Measurements from ENCODE around the gene CCL20. TPM values are rescaled to one million over a fixed set of nuclear protein-coding genes. Genes with fewer than 3 reads are reported as not detected.

The CCL20 gene
- total and polyA plus RNA-seq, 2 of the 13 experiments (the other 11 are each of a cell fraction or from before 2014, with no cell fraction given) = 223 to 903 TPM

DNA sequence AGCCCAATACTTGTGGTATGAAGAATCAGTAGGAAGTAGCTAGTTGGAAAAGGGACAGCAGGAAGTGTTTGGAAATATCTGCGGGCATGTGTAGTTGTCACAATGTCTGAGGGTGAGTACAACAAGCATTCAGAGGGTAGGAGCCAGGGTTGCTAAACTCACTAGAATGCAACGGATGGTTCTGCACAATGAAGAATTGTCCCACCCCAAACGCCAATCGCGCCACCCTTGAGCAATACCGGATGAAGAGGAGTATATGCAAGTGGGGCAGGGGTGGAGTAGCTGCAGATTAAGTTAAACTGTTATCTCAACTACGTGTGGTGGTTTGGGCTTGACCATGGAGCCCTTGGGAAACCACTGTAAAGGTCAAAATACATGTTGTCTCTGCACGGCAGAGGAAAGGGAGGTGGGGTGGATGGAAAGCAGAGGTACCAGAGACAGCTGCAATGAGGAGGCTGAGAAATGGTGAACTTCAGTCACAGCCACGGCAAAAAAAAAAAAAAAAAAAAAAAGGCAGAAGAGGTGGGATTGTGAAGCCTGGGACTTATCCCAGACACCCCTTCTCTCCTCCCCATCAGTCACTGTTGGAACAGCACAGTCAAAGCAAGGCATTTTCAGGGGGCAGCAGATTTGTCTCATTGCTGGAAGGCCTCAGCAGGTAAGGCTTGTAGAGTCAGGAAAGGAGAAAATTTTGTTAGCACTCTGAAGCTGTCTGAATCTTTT is 5.2 kb downstream of the CCL20 start (continued):
- TF ChIP-seq, protein P1, sequence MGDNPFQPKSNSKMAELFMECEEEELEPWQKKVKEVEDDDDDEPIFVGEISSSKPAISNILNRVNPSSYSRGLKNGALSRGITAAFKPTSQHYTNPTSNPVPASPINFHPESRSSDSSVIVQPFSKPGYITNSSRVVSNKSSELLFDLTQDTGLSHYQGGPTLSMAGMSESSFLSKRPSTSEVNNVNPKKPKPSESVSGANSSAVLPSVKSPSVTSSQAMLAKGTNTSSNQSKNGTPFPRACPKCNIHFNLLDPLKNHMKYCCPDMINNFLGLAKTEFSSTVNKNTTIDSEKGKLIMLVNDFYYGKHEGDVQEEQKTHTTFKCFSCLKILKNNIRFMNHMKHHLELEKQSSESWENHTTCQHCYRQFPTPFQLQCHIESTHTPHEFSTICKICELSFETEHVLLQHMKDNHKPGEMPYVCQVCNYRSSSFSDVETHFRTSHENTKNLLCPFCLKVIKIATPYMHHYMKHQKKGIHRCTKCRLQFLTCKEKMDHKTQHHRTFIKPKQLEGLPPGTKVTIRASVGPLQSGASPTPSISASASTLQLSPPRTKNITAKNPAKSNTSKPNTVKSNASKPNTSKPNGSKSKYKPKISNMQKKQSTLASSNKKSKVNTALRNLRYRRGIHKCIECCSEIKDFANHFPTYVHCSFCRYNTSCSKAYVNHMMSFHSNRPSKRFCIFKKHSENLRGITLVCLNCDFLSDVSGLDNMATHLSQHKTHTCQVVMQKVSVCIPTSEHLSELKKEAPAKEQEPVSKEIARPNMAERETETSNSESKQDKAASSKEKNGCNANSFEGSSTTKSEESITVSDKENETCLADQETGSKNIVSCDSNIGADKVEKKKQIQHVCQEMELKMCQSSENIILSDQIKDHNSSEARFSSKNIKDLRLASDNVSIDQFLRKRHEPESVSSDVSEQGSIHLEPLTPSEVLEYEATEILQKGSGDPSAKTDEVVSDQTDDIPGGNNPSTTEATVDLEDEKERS (CRISPR knock-in tag; IDR thresholded peaks at IDR 0.05) = peak; percentile 99
- TF ChIP-seq, protein P2, sequence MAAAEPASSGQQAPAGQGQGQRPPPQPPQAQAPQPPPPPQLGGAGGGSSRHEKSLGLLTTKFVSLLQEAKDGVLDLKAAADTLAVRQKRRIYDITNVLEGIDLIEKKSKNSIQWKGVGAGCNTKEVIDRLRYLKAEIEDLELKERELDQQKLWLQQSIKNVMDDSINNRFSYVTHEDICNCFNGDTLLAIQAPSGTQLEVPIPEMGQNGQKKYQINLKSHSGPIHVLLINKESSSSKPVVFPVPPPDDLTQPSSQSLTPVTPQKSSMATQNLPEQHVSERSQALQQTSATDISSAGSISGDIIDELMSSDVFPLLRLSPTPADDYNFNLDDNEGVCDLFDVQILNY (CRISPR knock-in tag; conservative IDR thresholded peaks at IDR 0.05) = 0 out of 2 replicates have a peak, but pooled peaks have one; percentile 46
- TF ChIP-seq, protein P3, sequence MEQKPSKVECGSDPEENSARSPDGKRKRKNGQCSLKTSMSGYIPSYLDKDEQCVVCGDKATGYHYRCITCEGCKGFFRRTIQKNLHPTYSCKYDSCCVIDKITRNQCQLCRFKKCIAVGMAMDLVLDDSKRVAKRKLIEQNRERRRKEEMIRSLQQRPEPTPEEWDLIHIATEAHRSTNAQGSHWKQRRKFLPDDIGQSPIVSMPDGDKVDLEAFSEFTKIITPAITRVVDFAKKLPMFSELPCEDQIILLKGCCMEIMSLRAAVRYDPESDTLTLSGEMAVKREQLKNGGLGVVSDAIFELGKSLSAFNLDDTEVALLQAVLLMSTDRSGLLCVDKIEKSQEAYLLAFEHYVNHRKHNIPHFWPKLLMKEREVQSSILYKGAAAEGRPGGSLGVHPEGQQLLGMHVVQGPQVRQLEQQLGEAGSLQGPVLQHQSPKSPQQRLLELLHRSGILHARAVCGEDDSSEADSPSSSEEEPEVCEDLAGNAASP (CRISPR knock-in tag; IDR thresholded peaks at IDR 0.05; ENCODE audit: borderline replicate concordance) = peak; percentile 92
- peak; percentile 99 for TF ChIP-seq NCOR1 (IDR thresholded peaks at IDR 0.05; ENCODE audit: borderline replicate concordance, low read length)
- TF ChIP-seq REXO4 (CRISPR knock-in tag; IDR thresholded peaks at IDR 0.05; ENCODE audit: borderline replicate concordance) = no peak
- peak; percentile 72; the same call in 1 of the 2 replicates for TF ChIP-seq ZNF670 (CRISPR knock-in tag; IDR thresholded peaks at IDR 0.05; ENCODE audit: borderline replicate concordance)
- TF ChIP-seq, protein P4, sequence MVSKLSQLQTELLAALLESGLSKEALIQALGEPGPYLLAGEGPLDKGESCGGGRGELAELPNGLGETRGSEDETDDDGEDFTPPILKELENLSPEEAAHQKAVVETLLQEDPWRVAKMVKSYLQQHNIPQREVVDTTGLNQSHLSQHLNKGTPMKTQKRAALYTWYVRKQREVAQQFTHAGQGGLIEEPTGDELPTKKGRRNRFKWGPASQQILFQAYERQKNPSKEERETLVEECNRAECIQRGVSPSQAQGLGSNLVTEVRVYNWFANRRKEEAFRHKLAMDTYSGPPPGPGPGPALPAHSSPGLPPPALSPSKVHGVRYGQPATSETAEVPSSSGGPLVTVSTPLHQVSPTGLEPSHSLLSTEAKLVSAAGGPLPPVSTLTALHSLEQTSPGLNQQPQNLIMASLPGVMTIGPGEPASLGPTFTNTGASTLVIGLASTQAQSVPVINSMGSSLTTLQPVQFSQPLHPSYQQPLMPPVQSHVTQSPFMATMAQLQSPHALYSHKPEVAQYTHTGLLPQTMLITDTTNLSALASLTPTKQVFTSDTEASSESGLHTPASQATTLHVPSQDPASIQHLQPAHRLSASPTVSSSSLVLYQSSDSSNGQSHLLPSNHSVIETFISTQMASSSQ (IDR thresholded peaks at IDR 0.05; ENCODE audit: low read depth) = peak; percentile 86
- TF ChIP-seq, protein P4 (CRISPR knock-in tag; IDR thresholded peaks at IDR 0.05; ENCODE audit: borderline replicate concordance) = peak; percentile 97
- no peak for TF ChIP-seq ZNF891 (CRISPR knock-in tag; IDR thresholded peaks at IDR 0.05)
- TF ChIP-seq ZEB1 (IDR thresholded peaks at IDR 0.05; ENCODE audit: insufficient replicate concordance, low read depth) = peak; percentile 82
- TF ChIP-seq ZNF33A (CRISPR knock-in tag; IDR thresholded peaks at IDR 0.05; ENCODE audit: borderline replicate concordance) = no peak
- TF ChIP-seq ZNF468 (CRISPR knock-in tag; IDR thresholded peaks at IDR 0.05) = no peak; the same call in 1 of the 2 replicates
- TF ChIP-seq SRSF4 (IDR thresholded peaks at IDR 0.05; ENCODE audit: low read depth, low read length, poor library complexity, severe bottlenecking) = no peak
- TF ChIP-seq KAT8 (CRISPR knock-in tag; IDR thresholded peaks at IDR 0.05) = peak; percentile 89
- TF ChIP-seq, protein P5, sequence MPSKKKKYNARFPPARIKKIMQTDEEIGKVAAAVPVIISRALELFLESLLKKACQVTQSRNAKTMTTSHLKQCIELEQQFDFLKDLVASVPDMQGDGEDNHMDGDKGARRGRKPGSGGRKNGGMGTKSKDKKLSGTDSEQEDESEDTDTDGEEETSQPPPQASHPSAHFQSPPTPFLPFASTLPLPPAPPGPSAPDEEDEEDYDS (CRISPR knock-in tag; IDR thresholded peaks at IDR 0.05) = peak; percentile 82
- peak; percentile 88 for TF ChIP-seq ZFP37 (CRISPR knock-in tag; IDR thresholded peaks at IDR 0.05; ENCODE audit: borderline replicate concordance)
